HepG2 (cell line): ENCODE data around the gene DFFA. TPM values are rescaled to one million over a fixed set of nuclear protein-coding genes. Genes with fewer than 3 reads are reported as not detected.

Experiments used
- ATAC-seq: fragments of 200-7000 bp; cut with Tn5 transposase; 3 replicates; pipeline ENCODE4 v1.9.1; 2020; ENCODE audit warnings: mild to moderate bottlenecking, moderate library complexity
- BruUV-seq: library from RNA; stranded (reverse); fragments of 400-500 nt; replicated peaks from 2 replicates; lab custom pipeline; 2021; lab: Mats Ljungman, UMichigan
- CTCF ChIA-PET: fragments of 300-600 bp; formaldehyde crosslinking; extraction: SDS; loops from one replicate; lab custom pipeline; 2021; ENCODE audit warnings: low total read pairs, inconsistent platforms, low intra/inter-chr PET ratio; lab: Yijun Ruan, JAX
- POLR2A ChIA-PET: fragments of 350-600 bp; sonication (Branson Sonifier 250); formaldehyde crosslinking; loops from one replicate; lab custom pipeline; 2020; ENCODE audit warnings: antibody characterized with exemption, inconsistent platforms; lab: Yijun Ruan, JAX
- DNase-seq: peaks from one replicate; pipeline ENCODE4 v3.0.0-alpha.2; 2015; ENCODE audit warnings: low spot score
- FAIRE-seq: peaks from 3 replicates; lab custom pipeline; 2011; peaks lifted over from hg19 to GRCh38; lab: Jason Lieb, UNC
- H2AFZ ChIP-seq: one replicate; pipeline ENCODE4 v1.6.1; 2011; ENCODE audit warnings: low read length, inconsistent platforms
- H3K27ac ChIP-seq: fragments of 300-600 bp; 3 replicates; pipeline ENCODE4 v1.8.0; 2011; ENCODE audit warnings: mixed run types, mild to moderate bottlenecking, mixed read lengths, low read length, inconsistent platforms; ENCODE audit not compliant: insufficient read depth; ENCODE audit errors: extremely low read length
- H3K27me3 ChIP-seq, 2 experiments: fragments of 200-600 bp in 1 of 2; 2 replicates in 1 of 2; 3 replicates in 1 of 2; pipeline versions ENCODE4 v1.6.0 to v1.8.0; 2011; ENCODE audit warnings: low read length in 2 of 2, mild to moderate bottlenecking in 2 of 2, moderate library complexity in 2 of 2, inconsistent platforms in 1 of 2; ENCODE audit not compliant: insufficient read depth in 2 of 2, control insufficient read depth in 1 of 2
- H3K36me3 ChIP-seq, 2 experiments: fragments of 200-600 bp in 1 of 2; replicated peaks in 1 of 2; 2 replicates in 1 of 2; 3 replicates in 1 of 2; pipeline versions ENCODE4 v1.5.1 to v1.8.0; 2011; ENCODE audit warnings: low read length in 2 of 2, inconsistent platforms in 1 of 2; ENCODE audit not compliant: insufficient read depth in 2 of 2, control insufficient read depth in 1 of 2
- H3K4me1 ChIP-seq: 2 replicates; pipeline ENCODE4 v1.5.1; 2012; ENCODE audit warnings: low read length, inconsistent platforms; ENCODE audit not compliant: insufficient read depth
- H3K4me2 ChIP-seq: 2 replicates; pipeline ENCODE4 v1.6.0; 2011; ENCODE audit warnings: low read depth, low read length, inconsistent platforms
- H3K4me3 ChIP-seq, 3 experiments: fragments of 200-600 bp in 1 of 3; sonication (generic), shearing (Covaris generic) in 1 of 3; replicated peaks in 1 of 3; 2 replicates each; pipeline ENCODE4 v1.5.1; 2011 to 2016; ENCODE audit warnings: low read length in 3 of 3, inconsistent platforms in 2 of 3, low read depth in 2 of 3, mild to moderate bottlenecking in 2 of 3, control low read depth in 1 of 3, mixed read lengths in 1 of 3; ENCODE audit not compliant: insufficient read depth in 1 of 3
- H3K79me2 ChIP-seq: one replicate; pipeline ENCODE4 v1.6.1; 2011; ENCODE audit warnings: low read length, inconsistent platforms; ENCODE audit not compliant: insufficient read depth
- H3K9ac ChIP-seq: 2 replicates; pipeline ENCODE4 v1.6.0; 2011; ENCODE audit warnings: mild to moderate bottlenecking, low read depth, low read length, inconsistent platforms; ENCODE audit not compliant: insufficient read depth
- H3K9me3 ChIP-seq: 2 replicates; pipeline ENCODE4 v1.5.1; 2012; ENCODE audit warnings: mild to moderate bottlenecking, low read length
- H4K20me1 ChIP-seq: 2 replicates; pipeline ENCODE4 v1.6.0; 2011; ENCODE audit warnings: inconsistent platforms, mild to moderate bottlenecking, low read length, moderate library complexity; ENCODE audit not compliant: insufficient read depth
- ATAD3A ChIP-seq: sonication (generic); formaldehyde crosslinking; IDR thresholded peaks from 2 replicates; pipeline ENCODE4 v1.4.0; 2020; ENCODE audit warnings: missing genetic modification reagents
- CCAR2 ChIP-seq: fragments of 200-400 bp; formaldehyde crosslinking; optimal IDR thresholded peaks from 2 replicates; pipeline ENCODE3; 2018; ENCODE audit warnings: low read depth, mild to moderate bottlenecking, low read length, moderate library complexity
- EEA1 ChIP-seq: sonication (generic); formaldehyde crosslinking; IDR thresholded peaks from 2 replicates; pipeline ENCODE4 v1.5.1; 2020; ENCODE audit warnings: mild to moderate bottlenecking, missing genetic modification reagents, borderline replicate concordance
- ELF3 ChIP-seq: IDR thresholded peaks from 2 replicates; pipeline ENCODE4 v1.6.1; 2016; ENCODE audit warnings: missing genetic modification reagents, missing compliant biosample characterization
- NCOA5 ChIP-seq: sonication (generic); formaldehyde crosslinking; IDR thresholded peaks from 2 replicates; pipeline ENCODE4 v1.4.0; 2020; ENCODE audit warnings: missing genetic modification reagents
- NFRKB ChIP-seq: fragments of 450-650 bp; IDR thresholded peaks from 2 replicates; pipeline ENCODE4 v1.6.1; 2017
- TCF7L2 ChIP-seq: IDR thresholded peaks from 2 replicates; pipeline ENCODE4 v1.6.1; 2011; ENCODE audit warnings: mild to moderate bottlenecking, low read depth, low read length, moderate library complexity
- ZBTB37 ChIP-seq: sonication (generic); formaldehyde crosslinking; IDR thresholded peaks from 2 replicates; pipeline ENCODE4 v1.4.0; 2020; ENCODE audit warnings: mild to moderate bottlenecking, missing genetic modification reagents
- ZNF143 ChIP-seq: sonication (generic); formaldehyde crosslinking; IDR thresholded peaks from 2 replicates; pipeline ENCODE4 v1.4.0; 2020; ENCODE audit warnings: missing genetic modification reagents
- ZNF446 ChIP-seq: sonication (generic); formaldehyde crosslinking; IDR thresholded peaks from 2 replicates; pipeline ENCODE4 v1.5.0; 2020; ENCODE audit warnings: mild to moderate bottlenecking, missing genetic modification reagents
- ZNF543 ChIP-seq: sonication (generic); formaldehyde crosslinking; IDR thresholded peaks from 2 replicates; pipeline ENCODE4 v1.4.0; 2020; ENCODE audit warnings: mild to moderate bottlenecking, missing genetic modification reagents
- whole genome bisulfite sequencing: methylation state at CpG from one replicate; pipeline ENCODE4 v1.1.6; 2017; ENCODE audit warnings: low lambda C conversion rate; 5-methylcytosine and 5-hydroxymethylcytosine counted together
- in situ Hi-C: cut with HindIII; loops from 2 replicates; pipeline ENCODE4 v1.10.0; 2017; ENCODE audit warnings: low pct_unique_long_range_greater_than_20kb; ENCODE audit not compliant: extremely low pct_ligation_motif_present
- intact Hi-C: fragments of 100-400 bp; cut with micrococcal nuclease; formaldehyde crosslinking; loops from one replicate; pipeline ENCODE4 v1.10.0; 2022; ENCODE audit not compliant: unreplicated experiment
- polyA plus RNA-seq, 8 experiments: library from polyadenylated mRNA; depleted of rRNA in 3 of 8; stranded (reverse) in 7 of 8; unstranded in 1 of 8; fragments of >200 nt; fragmentation: Illumina TruSeq in 4 of 8; extraction: Trizol in 4 of 8; gene quantifications; 2 replicates each; pipeline versions ENCODE4 v1.2.1 to v1.2.3, GENCODE V29; 2011 to 2016; ENCODE audit warnings: low read depth in 4 of 8, missing spikeins in 1 of 8, mixed read lengths in 1 of 8; ENCODE audit not compliant: insufficient read depth in 1 of 8
- total RNA-seq, 5 experiments: library from RNA; depleted of rRNA; stranded (reverse); fragments of >200 nt; fragmentation: Illumina TruSeq; extraction: Trizol; gene quantifications; 2 replicates each; pipeline ENCODE4 v1.2.3, GENCODE V29; 2016; ENCODE audit warnings: low read depth in 1 of 5

DFFA gene
- total and polyA plus RNA-seq, 2 of the 13 experiments (the other 11 are each of a cell fraction or from before 2014, with no cell fraction given): 16.5 to 33.9 TPM

- no TSS peak for BruUV-seq
- no peak overlapping the region for H3K4me3 ChIP-seq
- H3K27ac ChIP-seq: no peak overlapping the region
- CTCF ChIA-PET: no interaction called here
- TF ChIP-seq ELF3 (CRISPR knock-in tag) (no peak), CCAR2 (no peak), ZNF446 (no peak), EEA1 (CRISPR knock-in tag) (no peak), ZNF143 (CRISPR knock-in tag) (no peak), ZBTB37 (no peak), NCOA5 (CRISPR knock-in tag) (no peak), ATAD3A (CRISPR knock-in tag) (no peak), NFRKB (no peak), TCF7L2 (no peak), ZNF543 (CRISPR knock-in tag) (no peak)
- TF ChIP-seq, all 625 proteins: peak for 0
- no peak for FAIRE-seq
- no peak for ATAC-seq
- no peaks in the 10 kb centered on the region for H3K27me3 ChIP-seq
- POLR2A ChIA-PET: no interaction called here
- H2AFZ ChIP-seq: no peak overlapping the region
- no peak for DNase-seq
- intact Hi-C loops: no loop called here
- WGBS: 91% methylated on average over 1 of the region's 1 CpG
- no peak overlapping the region for H3K4me2 ChIP-seq
- no peaks in the 10 kb centered on the region for H3K36me3 ChIP-seq
- H3K4me1 ChIP-seq: peaks cover 52% of the 10 kb centered on the region
- H4K20me1 ChIP-seq: peaks cover 8% of the 10 kb centered on the region
- in situ Hi-C loops: no loop called here
- H3K79me2 ChIP-seq: peaks cover 12% of the 10 kb centered on the region
- no peak overlapping the region for H3K9ac ChIP-seq
- H3K9me3 ChIP-seq: no peaks in the 10 kb centered on the region
Observed at GRCh38 chr1:10520952-10521351, 48.6 kb upstream of the DFFA start.
